HG02981 (cell line): ENCODE results near the gene ZNF100.
"Not testable (repeated sequence)": the region's sequence is repeated elsewhere in the genome, so short reads cannot be mapped to it uniquely, and the experiment has no call there.

Experiments used
- ATAC-seq: cut with Tn5 transposase; IDR thresholded peaks from one replicate; pipeline ENCODE4 v1.9.1; 2021; ENCODE audit warnings: mild to moderate bottlenecking, moderate library complexity; ENCODE audit not compliant: unreplicated experiment

The ZNF100 gene

DNA sequence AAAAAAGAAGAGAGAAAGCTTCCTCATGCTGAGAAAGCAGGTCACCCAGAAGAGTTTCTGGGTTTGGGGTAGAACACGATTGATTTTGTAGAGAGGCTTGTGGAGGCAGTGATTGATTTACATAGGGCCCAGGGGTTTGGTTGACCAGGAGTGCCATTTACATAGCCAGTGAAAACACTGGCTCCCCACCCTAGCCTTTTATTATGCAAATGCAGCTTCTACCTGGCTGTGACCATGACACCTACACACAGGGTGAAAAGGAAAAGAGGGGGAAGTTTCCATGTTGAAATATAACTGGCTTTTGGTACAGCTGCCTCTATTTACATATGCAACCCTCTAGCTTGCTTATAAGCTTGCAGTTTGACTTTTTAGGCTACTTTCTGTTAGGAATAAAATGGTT is 62.0 kb downstream of the ZNF100 start:
- no peak for ATAC-seq

DNA sequence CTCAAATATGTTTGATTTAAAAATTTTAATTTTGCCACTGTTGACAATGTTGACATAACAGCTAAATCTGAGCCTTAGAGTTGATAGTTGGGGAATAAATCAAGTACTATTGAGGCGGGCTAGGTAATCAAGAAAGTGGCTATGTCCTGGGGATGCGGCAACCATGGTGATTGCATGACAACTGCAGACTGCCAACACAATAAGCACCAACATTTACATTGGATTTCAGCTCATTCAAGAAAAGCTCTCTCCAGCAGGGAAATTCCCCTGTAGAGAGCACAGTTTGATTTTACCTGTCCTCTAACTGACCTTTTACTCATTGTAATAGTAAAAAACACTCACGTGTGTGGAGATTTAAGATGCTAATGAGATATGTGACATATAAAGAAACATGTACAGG is 63.1 kb downstream of the ZNF100 start:
- no peak for ATAC-seq

DNA sequence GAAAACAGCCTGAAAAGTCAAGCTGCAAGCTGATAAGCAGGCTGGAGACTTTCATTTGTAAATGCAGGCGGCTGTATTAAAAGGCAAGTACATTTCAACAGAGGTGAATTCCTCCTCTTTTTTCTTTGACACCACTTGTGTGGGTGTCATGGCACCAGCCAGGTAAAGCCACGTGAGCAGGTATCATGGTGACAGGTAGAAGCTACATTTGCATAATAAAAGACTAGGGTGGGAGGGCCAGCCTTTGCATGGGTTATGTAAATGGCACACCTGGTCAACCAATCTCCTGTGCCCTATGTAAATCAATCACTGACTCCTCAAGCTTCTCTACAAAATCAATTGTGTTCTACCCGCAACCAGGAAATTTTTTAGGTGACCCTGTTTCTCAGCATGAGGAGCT is 68.2 kb downstream of the ZNF100 start:
- no peak for ATAC-seq

DNA sequence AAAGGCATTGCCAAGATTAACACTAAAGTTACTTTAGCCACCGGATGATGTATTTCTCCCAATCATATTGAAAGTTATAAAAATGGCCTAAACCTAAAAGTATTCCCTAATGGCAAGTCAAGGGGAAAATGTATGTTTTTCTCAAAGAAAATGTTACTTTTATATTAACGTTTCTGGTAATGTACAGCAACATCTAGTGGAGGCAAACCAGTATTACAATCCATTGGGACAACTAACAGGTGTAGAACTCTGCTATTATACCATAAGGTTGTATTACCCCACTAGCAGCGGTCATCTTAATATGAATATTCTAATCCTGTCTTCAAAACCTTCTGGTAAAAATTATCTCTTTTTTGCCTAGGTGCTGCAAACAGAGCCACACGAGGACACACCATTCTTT is 69.2 kb downstream of the ZNF100 start:
- no peak for ATAC-seq

DNA sequence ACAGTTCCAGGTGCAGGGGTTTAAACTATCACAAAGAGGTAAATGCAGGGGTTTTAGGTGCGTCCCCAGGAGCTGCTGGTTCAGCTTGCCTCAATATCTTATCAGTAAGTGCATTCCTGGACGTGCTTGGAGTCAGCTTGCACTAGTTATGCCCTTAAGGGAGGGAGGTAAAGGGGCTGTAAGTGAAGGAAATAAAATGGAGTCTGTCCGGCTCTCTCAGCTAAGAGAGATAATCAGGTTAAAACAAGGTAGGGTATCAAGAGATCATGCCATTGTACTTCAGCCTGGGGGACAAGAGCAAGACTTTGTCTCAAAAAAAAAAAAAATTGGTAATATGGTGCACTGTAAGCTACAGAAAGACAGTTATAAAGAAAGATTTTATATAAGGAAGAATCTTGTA is 69.7 kb downstream of the ZNF100 start:
- ATAC-seq = no peak

DNA sequence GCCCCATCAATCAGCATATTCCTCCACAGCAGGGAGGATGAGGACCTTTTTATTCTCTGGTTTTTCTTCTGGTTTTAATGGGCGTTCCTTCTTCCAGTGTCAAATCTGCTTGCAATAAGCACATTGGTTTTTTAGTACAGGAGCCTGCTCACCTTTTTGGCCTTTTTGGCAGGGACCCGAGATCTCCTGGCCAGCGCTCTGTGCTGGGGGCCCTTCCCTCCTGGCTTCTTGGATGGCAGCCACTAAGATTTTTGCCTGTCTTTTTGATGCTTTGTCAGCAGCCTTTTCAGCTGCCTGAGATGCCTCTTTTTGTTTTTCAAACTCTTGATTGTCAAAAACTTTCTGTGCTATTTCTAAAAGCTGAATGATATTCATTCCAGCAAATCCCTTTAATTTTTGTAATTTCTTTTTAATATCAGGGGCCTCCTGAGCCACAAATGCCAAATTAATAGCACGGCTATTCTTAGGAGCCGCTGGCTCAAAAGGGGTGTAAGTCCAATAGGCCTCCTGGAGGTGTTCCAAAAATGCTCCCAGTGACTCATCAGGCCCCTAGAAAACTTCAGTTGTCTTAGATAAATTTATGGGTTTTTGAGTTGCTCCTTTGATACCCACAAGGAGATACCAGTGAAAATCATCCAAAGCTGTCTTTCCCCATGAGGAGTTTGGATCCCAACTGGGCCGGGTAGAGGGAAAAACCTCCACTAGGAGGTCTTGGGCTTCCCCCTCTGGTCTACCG is 73.0 kb downstream of the ZNF100 start:
- ATAC-seq = no peak

DNA sequence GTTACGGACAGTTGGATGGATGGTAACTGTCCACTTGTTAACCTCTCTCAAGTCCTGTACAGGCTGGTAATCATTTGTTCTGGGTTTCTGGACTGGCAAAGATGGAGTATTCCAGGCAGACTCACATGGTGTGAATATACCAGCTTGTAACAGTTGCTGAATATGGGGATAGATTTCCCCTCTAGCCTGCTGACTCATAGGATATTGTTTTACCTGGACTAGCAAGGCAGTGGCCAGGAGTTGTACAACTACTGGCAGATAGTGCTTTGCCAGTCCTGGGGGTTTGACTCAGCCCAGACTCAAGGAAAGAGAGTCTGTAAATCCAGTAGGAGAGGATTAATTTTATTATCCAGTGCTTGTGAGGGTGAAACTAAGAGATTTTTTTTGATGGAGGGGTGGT is 74.0 kb downstream of the ZNF100 start:
- no peak for ATAC-seq

DNA sequence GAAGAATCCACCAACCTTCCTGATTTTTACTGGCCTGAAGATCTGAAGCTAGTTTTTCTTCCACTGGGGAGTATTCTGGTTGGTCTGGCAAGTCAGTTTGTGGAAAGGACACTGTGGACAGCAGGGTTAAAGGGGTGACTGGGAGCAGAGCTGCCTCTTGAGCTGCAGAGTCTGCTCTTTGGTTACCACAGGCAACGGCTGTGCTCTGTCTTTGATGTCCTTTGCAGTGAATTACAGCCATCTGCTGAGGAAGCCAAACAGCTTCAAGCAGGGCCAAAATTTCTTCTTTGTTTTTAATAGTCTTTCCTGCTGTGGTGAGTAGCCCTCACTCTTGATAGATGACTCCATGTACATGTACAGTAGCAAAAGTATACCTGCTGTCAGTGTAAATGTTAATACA is 75.7 kb downstream of the ZNF100 start:
- no peak for ATAC-seq

DNA sequence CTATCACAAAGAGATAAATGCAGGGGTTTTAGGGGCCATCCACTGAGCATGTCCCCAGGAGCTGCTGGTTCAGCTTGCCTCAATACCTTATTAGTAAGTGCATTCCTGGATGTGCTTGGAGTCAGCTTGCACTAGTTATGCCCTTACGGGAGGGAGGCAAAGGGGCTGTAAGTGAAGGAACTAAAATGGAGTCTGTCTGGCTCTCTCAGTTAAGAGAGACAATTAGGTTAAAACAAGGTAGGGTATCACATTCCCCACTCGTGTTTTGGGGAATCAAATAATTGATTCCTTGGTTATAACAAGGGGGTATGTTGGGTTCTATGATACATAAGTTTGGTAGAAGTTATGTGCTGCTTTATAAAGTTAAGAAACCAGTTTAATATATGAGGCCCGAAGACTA is 78.9 kb downstream of the ZNF100 start:
- ATAC-seq = no peak

DNA sequence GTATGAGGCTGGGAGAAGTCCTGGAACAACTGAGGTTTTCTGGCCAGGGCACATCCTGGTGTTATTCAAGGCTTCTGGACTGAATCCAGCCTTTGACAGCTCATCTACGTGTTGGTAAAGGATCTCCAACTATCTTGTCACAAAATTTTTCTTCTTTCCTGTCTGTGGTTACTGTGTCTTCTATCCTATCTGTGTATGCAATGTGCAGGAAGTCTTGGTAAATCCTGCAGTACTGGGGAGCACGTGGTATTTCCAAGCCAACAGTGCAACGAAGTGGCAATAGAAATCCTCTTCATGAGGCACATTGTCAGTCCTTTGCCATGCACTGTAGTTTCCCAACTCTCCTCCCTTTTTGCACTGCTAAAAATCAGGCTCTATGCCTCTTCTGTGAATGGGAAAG is 86.7 kb downstream of the ZNF100 start:
- no peak for ATAC-seq

DNA sequence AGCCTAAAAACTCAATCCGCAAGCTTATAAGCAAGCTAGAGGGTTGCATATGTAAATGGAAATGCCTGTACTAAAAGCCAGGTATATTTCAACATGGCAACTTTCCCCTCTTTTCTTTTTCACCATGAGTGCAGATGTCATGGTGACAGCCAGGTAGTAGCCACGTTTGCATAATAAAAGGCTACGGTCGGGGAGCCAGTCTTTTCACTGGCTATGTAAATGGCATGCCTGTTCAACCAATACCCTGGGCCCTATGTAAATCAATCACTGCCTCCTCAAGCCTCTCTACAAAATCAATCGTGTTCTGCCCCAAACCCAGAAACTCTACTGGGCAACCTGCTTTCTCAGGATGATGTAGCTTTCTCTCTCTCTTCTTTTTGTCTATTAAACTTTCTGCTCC is 87.4 kb downstream of the ZNF100 start:
- no peak for ATAC-seq

DNA sequence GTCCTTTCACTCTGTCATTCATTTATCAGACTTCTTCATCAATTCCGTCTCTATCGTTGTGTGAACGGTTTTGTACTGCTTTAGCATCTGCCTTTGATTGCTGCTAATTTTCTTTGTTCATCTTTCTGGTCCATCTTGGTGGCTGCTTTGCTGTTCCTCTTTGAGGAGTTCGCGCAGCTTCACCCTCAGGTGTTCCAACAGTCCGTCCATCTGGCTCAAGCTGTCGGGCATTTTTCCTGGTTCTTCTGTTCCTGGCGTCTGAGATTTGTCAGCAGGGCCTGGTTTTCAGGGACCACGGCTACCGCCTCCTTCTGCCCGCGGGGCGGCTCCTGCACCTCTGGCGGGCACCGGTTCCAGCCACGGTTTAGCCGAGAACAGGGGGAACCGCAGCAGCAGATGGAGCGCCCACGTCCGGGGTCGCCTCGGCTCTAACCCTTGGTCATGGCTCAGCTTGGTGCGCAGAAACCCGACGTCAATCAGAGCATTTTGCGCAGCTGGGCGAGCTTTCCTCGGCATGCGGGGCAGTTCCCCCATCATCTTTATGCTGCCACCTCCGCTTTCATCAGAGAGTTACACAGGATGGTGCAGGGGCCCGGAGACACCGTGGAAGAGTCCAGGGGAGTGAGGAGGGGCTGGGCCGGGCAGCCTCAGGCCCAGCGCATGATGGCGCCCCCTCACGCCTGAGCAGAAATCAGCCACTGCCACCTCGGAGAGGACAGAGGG is 89.5 kb downstream of the ZNF100 start:
- no peak for ATAC-seq

DNA sequence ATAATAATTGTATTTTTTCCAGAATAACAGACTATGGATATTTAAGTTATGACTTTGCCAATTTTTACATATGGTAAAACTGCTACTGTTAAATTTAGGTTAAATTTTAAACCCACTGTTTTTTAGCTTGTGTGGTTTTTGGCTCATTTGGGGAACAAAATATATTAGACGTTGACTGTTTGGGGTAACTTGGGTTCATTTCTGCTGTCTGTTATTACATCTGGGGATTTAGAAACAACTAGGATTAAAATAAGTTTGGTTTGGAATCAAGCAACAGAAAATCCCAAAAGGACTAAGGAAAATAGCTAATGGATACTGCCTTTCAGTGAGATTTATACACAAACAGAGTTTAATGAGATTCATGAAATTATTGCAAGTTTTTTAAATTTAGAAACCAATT is 92.9 kb downstream of the ZNF100 start:
- ATAC-seq = no peak

DNA sequence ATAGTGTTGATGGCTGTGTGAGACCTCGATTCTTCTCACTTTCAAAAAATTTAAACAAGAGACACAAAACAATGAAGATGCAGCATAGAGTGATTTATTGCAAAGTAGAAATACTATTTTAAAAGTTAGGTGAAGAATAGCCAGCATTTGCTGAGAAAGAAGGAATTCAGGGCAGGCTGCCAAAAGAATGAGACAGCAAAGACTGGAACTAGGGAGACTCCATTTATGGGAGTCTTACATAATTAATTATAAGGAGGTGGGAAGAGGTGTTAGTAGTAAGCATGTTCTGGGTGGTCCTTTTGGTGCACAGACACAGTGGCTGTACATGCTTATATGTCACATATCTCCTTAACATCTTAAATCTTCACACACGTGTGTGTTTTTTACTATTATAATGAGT is 93.9 kb downstream of the ZNF100 start:
- ATAC-seq = not testable (repeated sequence)
